ENCODE measurements around the gene VPS52.
"Not testable (repeated sequence)": the region's sequence is repeated elsewhere in the genome, so short reads cannot be mapped to it uniquely, and the experiment has no call there.

The VPS52 gene

GRCh38 chr6:33250731-33251130, 20.9 kb downstream of the VPS52 start:
- DNase-seq (ENCODE audit: low spot score in 2 of 2) = no peak
- H3K9me3 Mint-ChIP-seq = no peaks in the 10 kb centered on the region
- no peak for ATAC-seq
- H3K36me3 Mint-ChIP-seq = peaks cover 67% of the 10 kb centered on the region
- H3K4me3 Mint-ChIP-seq = peak overlapping the region; percentile 91
- H3K4me1 Mint-ChIP-seq = peaks cover 48% of the 10 kb centered on the region
- H3K27ac Mint-ChIP-seq = peak overlapping the region; percentile 96

- H3K27ac Mint-ChIP-seq = peak overlapping the region; percentile 96
- DNase-seq (ENCODE audit: low spot score in 2 of 2) = peak in 1 of 2 donors; percentile 55
- no peak for ATAC-seq
- no peaks in the 10 kb centered on the region for H3K9me3 Mint-ChIP-seq
- peaks cover 59% of the 10 kb centered on the region for H3K36me3 Mint-ChIP-seq
- H3K4me1 Mint-ChIP-seq = peaks cover 48% of the 10 kb centered on the region
- peak overlapping the region; percentile 91 for H3K4me3 Mint-ChIP-seq
These were observed 21.7 kb downstream of the VPS52 start for GRCh38 chr6:33249732-33250630.

GRCh38 chr6:33248932-33249731, 22.5 kb downstream of the VPS52 start:
- peak; percentile 94 for ATAC-seq
- DNase-seq (ENCODE audit: low spot score in 2 of 2) = peak; percentile 84 to 97
- Mint-ChIP-seq H3K27ac (peak overlapping the region; percentile 96), H3K36me3 (peaks cover 51% of the 10 kb centered on the region), H3K4me3 (peak overlapping the region; percentile 91), H3K9me3 (no peaks in the 10 kb centered on the region), H3K4me1 (peaks cover 48% of the 10 kb centered on the region)

GRCh38 chr6:33248643-33248931, 23.1 kb downstream of the VPS52 start:
- H3K4me3 Mint-ChIP-seq = peak overlapping the region; percentile 91
- no peaks in the 10 kb centered on the region for H3K9me3 Mint-ChIP-seq
- no peak for DNase-seq (ENCODE audit: low spot score in 2 of 2)
- peak overlapping the region; percentile 96 for H3K27ac Mint-ChIP-seq
- H3K4me1 Mint-ChIP-seq = peaks cover 48% of the 10 kb centered on the region
- peak; percentile 41 for ATAC-seq
- H3K36me3 Mint-ChIP-seq = peaks cover 51% of the 10 kb centered on the region

GRCh38 chr6:33247977-33248642, 23.6 kb downstream of the VPS52 start:
- DNase-seq (ENCODE audit: low spot score in 2 of 2) (peak; percentile 94 to 98), ATAC-seq (peak; percentile 57)
- peaks cover 47% of the 10 kb centered on the region for H3K4me1 Mint-ChIP-seq
- H3K9me3 Mint-ChIP-seq = no peaks in the 10 kb centered on the region
- H3K36me3 Mint-ChIP-seq = peaks cover 46% of the 10 kb centered on the region
- peak overlapping the region; percentile 91 for H3K4me3 Mint-ChIP-seq
- H3K27ac Mint-ChIP-seq = peak overlapping the region; percentile 96

- H3K4me1 Mint-ChIP-seq = peaks cover 25% of the 10 kb centered on the region
- no peaks in the 10 kb centered on the region for H3K9me3 Mint-ChIP-seq
- DNase-seq (ENCODE audit: low spot score in 2 of 2) = no peak
- peaks cover 3% of the 10 kb centered on the region for H3K36me3 Mint-ChIP-seq
- no peak overlapping the region for H3K4me3 Mint-ChIP-seq
- no peak overlapping the region for H3K27ac Mint-ChIP-seq
- no peak for ATAC-seq
These were observed 28.2 kb downstream of the VPS52 start for GRCh38 chr6:33243476-33243875.

- DNase-seq (ENCODE audit: low spot score in 2 of 2) (no peak), ATAC-seq (peak; percentile 96)
- no peaks in the 10 kb centered on the region for H3K36me3 Mint-ChIP-seq
- no peak overlapping the region for H3K27ac Mint-ChIP-seq
- H3K4me1 Mint-ChIP-seq = peaks cover 17% of the 10 kb centered on the region
- H3K4me3 Mint-ChIP-seq = peak overlapping the region; percentile 42
- H3K9me3 Mint-ChIP-seq = no peaks in the 10 kb centered on the region
These were observed 29.7 kb downstream of the VPS52 start for GRCh38 chr6:33241968-33242367.

- Mint-ChIP-seq H3K27ac (no peak overlapping the region), H3K9me3 (no peaks in the 10 kb centered on the region), H3K36me3 (no peaks in the 10 kb centered on the region), H3K4me3 (no peak overlapping the region), H3K4me1 (peaks cover 17% of the 10 kb centered on the region)
- ATAC-seq (no peak), DNase-seq (ENCODE audit: low spot score in 2 of 2) (no peak)
These were observed 33.9 kb downstream of the VPS52 start for GRCh38 chr6:33237741-33238140.

- no peaks in the 10 kb centered on the region for H3K9me3 Mint-ChIP-seq
- H3K36me3 Mint-ChIP-seq = no peaks in the 10 kb centered on the region
- no peak for ATAC-seq
- no peak overlapping the region for H3K4me3 Mint-ChIP-seq
- no peak overlapping the region for H3K27ac Mint-ChIP-seq
- DNase-seq (ENCODE audit: low spot score in 2 of 2) = no peak
- H3K4me1 Mint-ChIP-seq = peaks cover 9% of the 10 kb centered on the region
These were observed 34.8 kb downstream of the VPS52 start for GRCh38 chr6:33236852-33237251.

- Mint-ChIP-seq H3K9me3 (no peaks in the 10 kb centered on the region), H3K36me3 (no peaks in the 10 kb centered on the region), H3K4me3 (no peak overlapping the region), H3K4me1 (peaks cover 6% of the 10 kb centered on the region), H3K27ac (no peak overlapping the region)
- no peak for ATAC-seq
- DNase-seq (ENCODE audit: low spot score in 2 of 2) = no peak
These were observed 35.3 kb downstream of the VPS52 start for GRCh38 chr6:33236328-33236727.

- H3K4me1 Mint-ChIP-seq = peaks cover under 1% of the 10 kb centered on the region
- H3K9me3 Mint-ChIP-seq = no peaks in the 10 kb centered on the region
- ATAC-seq (no peak), DNase-seq (ENCODE audit: low spot score in 2 of 2) (no peak)
- peak overlapping the region; percentile 37 for H3K27ac Mint-ChIP-seq
- H3K36me3 Mint-ChIP-seq = no peaks in the 10 kb centered on the region
- H3K4me3 Mint-ChIP-seq = no peak overlapping the region
These were observed 36.4 kb downstream of the VPS52 start for GRCh38 chr6:33235221-33235634.

- not testable (repeated sequence) for H3K4me3 Mint-ChIP-seq; DNase-seq (ENCODE audit: low spot score in 2 of 2); H3K27ac Mint-ChIP-seq; ATAC-seq; H3K4me1 Mint-ChIP-seq; H3K9me3 Mint-ChIP-seq; H3K36me3 Mint-ChIP-seq
These were observed 45.1 kb downstream of the VPS52 start for GRCh38 chr6:33226503-33227120.

- H3K4me1 Mint-ChIP-seq = peaks cover 17% of the 10 kb centered on the region
- ATAC-seq = no peak
- no peak for DNase-seq (ENCODE audit: low spot score in 2 of 2)
- H3K27ac Mint-ChIP-seq = no peak overlapping the region
- H3K36me3 Mint-ChIP-seq = peaks cover 11% of the 10 kb centered on the region
- H3K9me3 Mint-ChIP-seq = no peaks in the 10 kb centered on the region
- no peak overlapping the region for H3K4me3 Mint-ChIP-seq
These were observed 54.0 kb downstream of the VPS52 start for GRCh38 chr6:33217681-33218080.

GRCh38 chr6:33217246-33217645, 54.4 kb downstream of the VPS52 start:
- Mint-ChIP-seq H3K4me1 (peaks cover 22% of the 10 kb centered on the region), H3K36me3 (peaks cover 16% of the 10 kb centered on the region), H3K4me3 (no peak overlapping the region), H3K9me3 (no peaks in the 10 kb centered on the region), H3K27ac (peak overlapping the region; percentile 46)
- DNase-seq (ENCODE audit: low spot score in 2 of 2) (no peak), ATAC-seq (no peak)

- no peak overlapping the region for H3K4me3 Mint-ChIP-seq
- peaks cover 27% of the 10 kb centered on the region for H3K4me1 Mint-ChIP-seq
- peak; percentile 43 for ATAC-seq
- no peaks in the 10 kb centered on the region for H3K9me3 Mint-ChIP-seq
- H3K27ac Mint-ChIP-seq = no peak overlapping the region
- no peak for DNase-seq (ENCODE audit: low spot score in 2 of 2)
- peaks cover 26% of the 10 kb centered on the region for H3K36me3 Mint-ChIP-seq
These were observed 55.5 kb downstream of the VPS52 start for GRCh38 chr6:33216117-33216649.

Data from stimulated activated effector memory CD8-positive, alpha-beta T cell treated with anti-CD3 and anti-CD28 coated beads, Interleukin-12 subunit alpha, Interleukin-12 subunit beta, amount 100 ng/mL, for 72 hours (primary cell).